GM19455 (cell line): Measurements from ENCODE around the gene MED13.
"Not testable (repeated sequence)": the region's sequence is repeated elsewhere in the genome, so short reads cannot be mapped to it uniquely, and the experiment has no call there.

Source experiments
- ATAC-seq: cut with Tn5 transposase; IDR thresholded peaks from one replicate; pipeline ENCODE4 v1.9.1; 2021; ENCODE audit not compliant: unreplicated experiment

MED13 gene

DNA sequence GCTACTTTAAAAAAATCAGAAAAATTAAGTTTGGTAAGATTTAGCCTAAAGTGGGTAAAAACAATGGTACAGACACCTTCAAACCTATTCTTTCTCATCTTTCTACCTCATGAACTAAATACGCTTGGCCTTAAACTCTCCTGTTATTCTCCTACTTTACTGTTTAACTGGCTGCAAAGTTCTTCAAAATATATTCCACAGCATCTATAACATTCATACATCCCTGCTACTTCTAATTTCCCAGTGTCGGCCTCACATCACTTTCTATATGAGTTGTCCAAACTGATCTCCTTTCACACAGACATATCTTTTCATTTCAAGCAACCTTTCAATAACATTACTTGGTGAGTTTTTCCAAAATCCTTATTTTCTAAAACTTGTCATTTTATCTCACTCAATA lies 64.0 kb downstream of the MED13 start:
- no peak for ATAC-seq

DNA sequence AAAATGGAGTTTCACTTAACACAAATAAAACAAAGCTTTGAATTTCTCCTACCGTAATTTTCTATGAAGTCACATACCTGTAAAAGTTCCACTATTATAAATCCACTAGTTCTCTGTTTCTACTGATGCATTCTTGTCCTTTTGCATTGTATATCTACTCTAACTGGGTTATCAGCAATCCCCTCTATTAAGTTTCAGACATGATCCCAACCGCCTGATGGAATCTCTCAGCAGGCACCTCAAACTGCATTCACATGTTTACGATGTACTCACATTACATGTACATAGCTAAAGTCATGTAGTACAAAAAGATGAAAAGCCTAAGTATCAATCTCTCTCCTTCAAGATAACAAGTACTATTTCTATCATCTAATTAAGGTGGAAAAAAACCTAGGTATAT lies 64.9 kb downstream of the MED13 start:
- no peak for ATAC-seq

DNA sequence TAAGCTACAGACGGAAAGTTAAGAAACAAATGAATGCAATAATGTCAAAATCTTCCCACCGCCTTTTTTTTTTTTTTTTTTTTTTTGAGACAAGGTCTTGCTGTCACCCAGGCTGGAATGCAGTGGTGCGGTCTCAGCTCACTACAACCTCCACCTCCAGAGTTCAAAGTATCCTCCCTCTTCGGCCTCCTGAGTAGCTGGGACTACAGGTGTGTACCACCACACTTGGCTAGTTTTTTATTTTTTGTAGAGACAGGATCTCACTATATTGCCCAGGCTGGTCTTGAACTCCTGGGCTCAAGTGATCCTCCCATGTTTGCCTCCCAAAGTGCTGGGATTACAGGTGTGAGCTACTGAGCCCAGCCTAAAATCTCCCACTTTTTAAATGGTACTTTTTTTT lies 66.5 kb downstream of the MED13 start:
- not testable (repeated sequence) for ATAC-seq

DNA sequence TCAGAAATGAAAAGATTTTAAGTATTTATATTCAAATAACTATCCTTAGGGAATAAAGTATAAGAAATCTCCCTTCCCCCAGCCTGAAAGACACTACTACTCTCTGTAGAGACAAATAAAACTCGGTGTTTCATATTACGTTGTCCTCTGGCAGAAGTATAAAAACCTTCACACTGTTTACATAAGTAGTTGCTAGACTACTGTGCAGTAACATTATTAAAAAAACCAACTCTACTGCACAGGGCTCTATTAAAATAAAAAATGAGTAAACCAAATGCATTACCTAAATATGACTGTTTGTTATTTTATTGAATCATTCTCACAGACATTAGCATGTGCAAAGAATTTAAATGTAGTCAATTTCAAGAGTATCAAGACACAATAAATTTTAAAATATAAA lies 67.4 kb downstream of the MED13 start:
- no peak for ATAC-seq

DNA sequence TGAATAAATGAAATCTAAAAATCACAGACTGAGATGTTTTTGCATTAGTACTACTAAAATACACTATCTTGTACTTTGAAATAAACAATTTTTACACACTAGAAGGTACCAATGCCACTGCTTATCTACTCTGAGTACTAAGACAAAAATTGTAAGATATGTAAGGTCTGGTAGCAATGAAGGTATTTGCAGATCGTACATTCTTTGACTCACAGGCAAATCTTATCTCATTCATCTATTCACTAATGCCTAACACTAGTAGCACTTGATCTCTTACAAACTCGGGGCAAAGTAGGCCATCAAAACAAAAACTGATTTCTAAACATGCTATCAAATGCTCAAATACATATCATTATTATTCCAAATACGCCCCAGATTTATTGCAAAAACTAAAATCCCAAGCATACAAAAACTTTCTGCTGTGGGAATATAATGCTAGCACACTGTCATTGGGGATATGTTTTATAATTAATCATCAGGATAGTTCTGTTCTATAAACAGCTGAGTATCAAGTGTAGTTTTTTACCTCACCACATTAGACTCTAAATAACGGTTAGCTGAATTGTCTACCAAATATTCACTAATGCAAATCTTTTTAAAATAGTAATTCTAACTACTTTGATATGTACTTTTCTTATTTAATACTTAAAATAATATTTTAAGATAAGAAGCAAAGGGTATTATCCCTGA lies 68.0 kb downstream of the MED13 start:
- no peak for ATAC-seq

DNA sequence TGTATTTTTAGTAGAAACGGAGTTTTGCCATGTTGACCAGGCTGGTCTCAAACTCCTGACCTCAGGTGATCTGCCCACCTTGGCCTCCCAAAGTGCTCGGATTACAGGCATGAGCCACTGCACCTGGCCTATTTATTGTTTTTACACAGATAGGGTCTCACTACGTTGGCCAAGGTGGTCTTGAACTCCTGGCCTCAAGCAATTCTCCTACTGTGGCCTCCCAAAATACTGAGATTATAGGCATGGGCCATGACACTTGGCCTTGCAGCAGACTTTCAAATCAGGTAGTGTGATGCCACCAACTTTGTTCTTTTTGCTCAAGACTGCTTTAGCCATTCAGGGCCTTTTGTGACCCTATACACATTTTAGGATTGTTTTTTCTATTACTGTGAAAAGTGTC lies 75.6 kb downstream of the MED13 start:
- no peak for ATAC-seq

DNA sequence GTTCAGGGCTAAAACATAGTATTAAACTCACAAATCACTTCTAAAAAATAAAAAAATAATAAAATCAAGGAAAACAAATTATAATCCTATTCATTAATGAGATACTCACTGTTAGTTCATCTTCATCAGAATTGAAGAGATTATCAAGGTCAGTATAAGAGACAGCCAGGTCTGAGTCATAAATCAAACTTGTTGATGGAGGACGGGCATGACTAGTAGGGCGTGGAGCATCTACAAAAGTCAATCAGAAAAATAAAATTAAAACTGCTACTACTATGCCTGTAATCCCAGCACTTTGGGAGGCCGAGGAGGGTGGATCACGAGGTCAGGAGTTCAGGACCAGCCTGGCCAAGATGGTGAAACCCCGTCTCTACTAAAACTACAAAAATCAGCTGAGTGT lies 78.2 kb downstream of the MED13 start:
- ATAC-seq = no peak

DNA sequence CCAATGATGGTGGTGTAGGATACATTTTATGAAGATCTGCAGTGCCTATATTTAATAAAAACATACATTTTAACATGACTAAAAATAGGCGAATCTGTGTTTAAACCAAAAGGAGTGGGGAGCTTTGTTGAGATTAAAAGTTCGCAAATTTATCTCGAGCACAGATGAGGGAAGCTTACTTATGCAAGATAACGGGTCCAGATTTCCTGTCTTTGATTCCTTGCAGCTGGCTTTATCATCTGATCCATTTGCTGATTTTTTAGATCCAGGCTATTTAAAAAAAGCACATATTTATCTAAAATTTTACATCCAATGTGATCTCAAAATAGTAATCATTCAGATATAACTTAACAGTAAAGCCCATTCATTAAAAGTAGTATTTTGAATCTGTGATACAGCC lies 80.3 kb downstream of the MED13 start:
- ATAC-seq = no peak

DNA sequence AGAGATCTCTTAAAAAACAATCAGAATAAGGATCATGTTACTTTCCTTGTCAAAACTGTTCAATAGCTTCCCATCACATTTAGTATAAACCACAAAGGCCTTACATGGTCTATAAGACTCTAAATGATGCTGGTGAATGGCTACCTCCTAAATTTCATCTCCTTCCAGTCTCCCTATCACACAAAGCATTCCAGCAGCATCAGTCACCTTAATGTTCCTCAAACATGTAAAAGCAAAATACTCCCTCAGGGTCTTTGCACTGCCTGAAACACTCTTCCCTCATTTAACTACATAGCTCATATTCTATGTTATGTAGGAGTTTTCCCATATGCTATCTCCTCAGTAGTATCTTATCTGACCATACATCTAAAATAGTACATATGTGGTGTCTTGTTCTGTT lies 83.8 kb downstream of the MED13 start:
- ATAC-seq = no peak

DNA sequence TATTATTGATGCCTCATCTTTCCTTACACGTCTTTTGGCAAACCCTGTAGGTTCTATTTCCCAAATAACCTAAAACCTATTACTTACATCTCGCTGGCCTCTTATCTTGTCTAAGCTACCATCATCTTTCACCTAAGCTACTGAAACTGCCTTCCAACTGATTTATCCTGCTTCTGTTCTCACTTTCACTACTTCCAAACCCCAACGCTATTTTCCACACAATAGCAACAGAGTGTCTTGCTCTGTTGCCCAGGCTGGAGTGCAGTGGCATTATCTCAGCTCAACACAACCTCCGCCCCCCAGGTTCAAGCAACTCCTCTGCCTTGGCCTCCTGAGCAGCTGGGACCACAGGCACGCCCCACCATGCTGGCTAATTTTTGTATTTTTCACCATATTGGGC lies 84.5 kb downstream of the MED13 start:
- ATAC-seq = no peak

DNA sequence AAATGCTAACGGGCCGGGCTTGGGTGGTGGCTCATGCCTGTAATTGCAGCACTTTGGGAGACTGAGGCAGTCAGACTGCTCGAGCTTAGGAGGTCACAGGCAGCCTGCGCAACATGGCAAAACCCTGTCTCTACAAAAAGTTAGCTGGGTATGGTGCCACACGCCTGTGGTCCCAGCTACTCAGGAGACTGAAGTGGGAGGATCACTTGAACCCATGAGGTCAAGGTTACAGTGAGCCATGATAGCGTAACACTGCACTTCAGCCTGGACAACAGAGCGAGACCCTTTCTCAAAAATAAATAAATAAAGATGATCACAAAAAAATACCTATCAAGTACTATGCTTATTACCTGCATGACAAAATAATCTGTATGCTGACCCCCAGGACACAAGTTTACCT lies 91.0 kb downstream of the MED13 start:
- ATAC-seq = no peak

DNA sequence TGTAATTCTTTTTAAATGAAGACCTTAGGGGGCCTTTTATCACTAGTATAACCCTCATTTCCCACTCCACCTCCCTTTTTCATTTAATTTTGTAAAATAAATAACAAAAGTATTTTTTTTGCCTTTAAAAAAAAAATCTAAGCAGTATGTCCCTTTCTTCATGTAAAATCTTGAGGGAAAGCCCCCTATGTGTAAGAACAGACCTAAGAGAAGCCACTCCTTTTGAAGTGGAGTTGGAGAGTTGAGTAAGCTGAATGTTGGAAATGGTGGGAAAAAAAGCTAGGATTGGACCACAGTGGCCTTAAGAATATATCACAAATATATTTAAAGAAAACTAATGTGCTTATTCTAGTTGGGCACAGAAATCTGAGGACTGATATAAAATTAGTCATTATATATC lies 92.8 kb downstream of the MED13 start:
- ATAC-seq = no peak

DNA sequence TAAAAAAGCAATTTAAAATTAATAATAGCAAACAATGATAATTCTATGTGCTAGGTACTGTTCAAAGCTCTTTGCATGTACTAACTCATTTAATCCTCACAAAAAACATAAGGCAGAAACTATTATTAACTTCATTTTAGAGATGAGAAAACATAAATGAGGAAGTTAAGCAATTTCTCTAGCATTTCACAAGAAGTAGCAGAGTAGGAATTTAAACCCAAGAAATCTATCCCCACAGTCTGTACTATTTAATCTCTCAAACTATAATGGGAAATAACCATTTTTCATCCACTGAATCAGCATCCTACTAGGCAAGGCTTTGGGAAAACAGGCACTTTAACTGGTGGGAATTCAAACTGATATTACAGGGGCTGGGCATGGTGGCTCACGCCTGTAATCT lies 95.0 kb downstream of the MED13 start:
- ATAC-seq = no peak

DNA sequence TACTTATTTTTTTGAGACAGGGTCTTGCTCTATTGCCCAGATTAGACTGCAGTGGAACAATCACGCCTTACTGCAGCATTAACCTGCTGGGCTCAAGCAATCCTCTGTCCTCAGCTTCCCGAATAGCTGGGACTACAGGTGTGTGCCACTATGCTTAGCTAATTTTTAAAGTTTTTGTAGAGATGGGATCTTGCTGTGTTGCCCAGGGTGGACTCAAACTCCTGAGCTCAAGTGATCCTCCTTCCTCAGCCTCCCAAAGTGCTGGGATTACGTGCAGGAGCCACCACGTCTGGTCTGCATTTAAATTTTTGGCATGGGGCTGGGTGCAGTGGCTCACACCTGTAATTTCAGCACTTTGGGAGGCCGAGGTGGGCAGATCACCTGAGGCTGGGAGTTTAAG lies 96.3 kb downstream of the MED13 start:
- no peak for ATAC-seq

DNA sequence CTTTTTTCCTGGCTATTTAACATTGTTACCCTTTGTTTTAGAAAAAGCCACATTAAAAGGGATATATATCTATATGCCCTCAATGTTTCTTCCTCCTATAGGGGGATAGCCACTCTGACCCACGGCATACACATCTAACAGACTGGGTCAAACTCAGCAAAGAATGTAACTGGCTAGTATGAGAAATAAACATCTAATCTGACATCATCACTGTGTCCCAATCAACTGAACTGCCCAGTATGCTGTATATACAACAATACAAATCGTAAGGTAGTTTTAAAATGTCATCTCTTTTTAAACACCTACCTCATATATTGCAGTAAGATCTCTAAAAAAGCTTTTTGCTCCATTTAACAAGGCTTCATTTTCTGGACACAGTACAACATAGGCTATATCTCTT lies 97.3 kb downstream of the MED13 start:
- ATAC-seq = no peak

DNA sequence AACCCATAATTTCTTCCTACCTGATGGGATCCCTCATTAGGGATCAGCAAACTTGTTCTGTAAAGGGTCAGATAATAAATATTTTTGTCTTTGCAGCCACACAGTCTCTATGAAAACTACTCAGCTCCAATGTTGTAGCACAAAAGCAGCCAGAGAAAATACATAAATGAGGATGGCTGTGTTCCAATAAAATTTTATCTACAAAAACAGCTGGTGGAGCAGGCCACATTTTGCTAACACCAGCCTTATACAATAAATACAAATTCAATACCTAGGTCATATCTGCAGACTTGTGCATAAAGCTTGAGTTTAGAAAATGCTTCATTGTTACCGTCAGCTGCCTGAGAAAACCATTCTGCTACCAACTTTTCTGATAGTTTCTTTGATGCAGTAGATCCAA lies 98.9 kb downstream of the MED13 start:
- ATAC-seq = no peak

DNA sequence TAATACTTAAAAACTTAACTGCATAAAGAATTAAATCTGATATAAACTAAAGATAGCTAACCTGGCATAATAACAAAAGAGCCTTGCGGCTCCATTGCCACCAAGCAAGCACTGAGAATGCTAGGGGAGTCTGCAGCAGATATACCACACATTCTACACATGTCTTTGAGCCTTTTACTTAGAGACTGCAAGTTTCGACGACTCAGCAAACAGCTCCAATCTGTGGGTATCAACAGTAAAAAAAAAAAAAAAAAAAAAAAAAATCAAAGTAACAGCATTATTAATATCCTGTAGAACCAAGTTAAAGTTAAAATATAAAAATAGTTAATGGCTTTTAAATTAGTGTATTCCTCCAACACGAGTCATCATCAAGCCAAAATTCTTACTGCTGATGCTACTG lies 109.5 kb downstream of the MED13 start:
- ATAC-seq = no peak

DNA sequence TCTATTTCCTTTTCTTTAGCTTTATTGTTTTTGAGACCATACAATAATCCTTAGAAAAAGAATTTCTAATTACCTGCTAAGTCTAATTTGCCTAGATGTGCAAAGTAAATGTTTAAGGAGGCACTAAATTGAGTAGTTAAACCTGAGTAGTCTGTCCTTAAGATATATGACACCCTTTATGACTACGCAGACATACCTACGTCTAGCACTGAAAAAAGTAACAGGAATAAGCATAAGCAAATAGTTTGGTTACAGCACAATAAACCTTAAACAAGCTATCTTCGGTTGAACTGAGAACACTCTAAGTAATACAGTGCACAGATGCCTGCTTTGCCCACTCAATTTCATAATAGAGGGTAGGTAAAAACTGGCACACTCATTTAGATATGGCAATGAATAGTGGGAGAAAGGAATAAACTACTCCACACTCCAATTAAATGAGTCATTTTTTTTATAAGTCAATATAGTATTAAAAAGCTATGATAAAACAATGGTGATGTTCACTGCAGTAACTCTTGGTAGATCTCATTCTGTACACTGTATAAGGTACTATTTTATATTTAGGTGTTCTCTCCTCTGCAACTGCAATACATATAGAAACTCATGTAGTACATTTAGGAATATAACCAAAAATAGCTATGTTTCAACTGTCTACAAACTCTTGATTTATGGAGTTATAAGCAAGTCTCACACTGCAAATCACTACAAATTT lies 117.6 kb downstream of the MED13 start:
- no peak for ATAC-seq

DNA sequence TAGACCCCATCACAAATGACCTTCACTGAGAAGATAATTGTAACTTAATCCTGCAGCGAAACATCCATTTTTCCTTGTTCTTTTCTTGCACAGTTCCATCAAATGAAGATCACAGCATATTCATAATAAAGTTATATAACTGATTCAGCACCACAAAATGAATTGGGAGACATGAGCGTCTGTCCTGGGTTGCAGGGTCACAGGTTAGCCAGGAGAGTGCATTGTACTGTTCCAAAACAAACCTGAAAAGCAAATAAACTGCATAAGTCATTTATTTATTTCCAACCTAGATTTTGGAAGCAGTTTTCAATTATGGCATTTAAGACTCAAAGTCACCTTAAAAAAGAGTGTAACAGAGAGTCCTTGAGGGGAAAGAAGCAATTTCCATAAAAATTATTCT lies 118.7 kb downstream of the MED13 start:
- no peak for ATAC-seq

DNA sequence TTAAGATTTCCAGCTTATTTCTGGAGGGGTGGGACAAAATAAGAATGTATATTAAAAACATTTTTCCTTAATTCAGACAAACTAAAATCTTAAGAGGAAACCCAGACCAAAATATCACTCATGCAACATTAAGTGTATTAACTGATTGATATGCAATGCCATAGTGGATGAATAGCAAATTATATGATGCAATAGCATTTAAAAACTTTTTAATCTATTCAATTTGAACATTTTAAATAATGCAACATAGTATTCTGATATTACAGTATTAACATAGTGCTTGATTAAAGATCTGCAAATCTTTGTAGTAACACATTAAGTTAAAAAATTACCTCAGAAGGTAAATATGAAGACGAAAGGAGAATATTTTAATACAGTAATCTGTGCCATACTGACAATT lies 122.0 kb downstream of the MED13 start:
- ATAC-seq = no peak

DNA sequence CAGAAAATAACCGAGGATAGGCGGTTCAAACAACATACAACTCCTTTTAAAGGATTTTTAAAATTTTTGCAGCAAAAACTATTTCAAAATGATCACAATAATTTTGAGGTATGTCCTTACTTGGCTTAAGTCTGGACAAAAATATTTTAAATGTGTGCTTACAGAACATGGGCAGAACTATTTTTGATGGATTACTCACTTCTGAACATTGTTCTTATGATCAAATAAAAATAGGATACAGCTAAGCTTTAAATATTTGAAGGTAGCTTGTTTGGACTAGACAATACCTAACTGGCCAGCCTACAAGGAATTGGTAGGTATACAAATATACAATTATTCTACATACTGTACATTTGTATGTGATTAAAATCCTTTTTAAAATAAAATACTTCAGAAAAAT lies 123.0 kb downstream of the MED13 start:
- no peak for ATAC-seq

DNA sequence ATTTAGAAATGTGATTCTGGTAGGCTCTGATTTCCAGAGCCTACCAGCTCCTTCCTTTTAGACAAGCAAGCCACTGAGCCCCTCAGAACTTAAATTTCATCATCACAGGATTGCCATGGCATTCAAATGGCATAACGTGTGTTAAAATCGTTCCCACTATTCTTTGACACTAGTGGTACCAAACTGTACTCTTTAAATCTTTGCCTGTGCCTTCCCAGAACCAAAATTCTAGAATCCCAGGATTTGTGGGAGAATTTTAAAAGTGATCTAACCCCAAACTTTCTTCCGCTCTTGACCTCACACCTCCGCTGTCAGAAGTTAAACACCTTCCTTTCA lies 137.0 kb downstream of the MED13 start:
- peak; percentile 12 for ATAC-seq
